ENCODE data around the gene FANCC. TPM values are rescaled to one million over a fixed set of nuclear protein-coding genes. Genes with fewer than 3 reads are reported as not detected.

The FANCC gene
- total and polyA plus RNA-seq, 2 of the 13 experiments (the other 11 are each of a cell fraction or from before 2014, with no cell fraction given): 7.4 to 8.6 TPM

GRCh38 chr9:95097279-95097678 lies 220.2 kb downstream of the FANCC start:
- Histone ChIP-seq H3K4me3 (replicated peaks in 1 of 3; ENCODE audit: insufficient read depth in 1 of 3, low read depth in 2 of 3, low read length in 3 of 3) (no peak overlapping the region), H3K27ac (ENCODE audit: extremely low read length, insufficient read depth, low read length) (no peak overlapping the region), H3K9ac (ENCODE audit: insufficient read depth, low read depth, low read length) (no peak overlapping the region), H3K4me1 (ENCODE audit: insufficient read depth, low read length) (no peaks in the 10 kb centered on the region), H4K20me1 (ENCODE audit: insufficient read depth, low read length) (0 out of 2 replicates have a peak, but pooled peaks cover 3% of the 10 kb centered on the region), H3K4me2 (ENCODE audit: low read depth, low read length) (no peak overlapping the region), H3K36me3 (replicated peaks in 1 of 2; ENCODE audit: control insufficient read depth in 1 of 2, insufficient read depth in 2 of 2, low read length in 2 of 2) (peaks cover 5 to 17% of the 10 kb centered on the region in 2 experiments; a peak in 4 of 5 replicates), H3K79me2 (ENCODE audit: insufficient read depth, low read length) (no peaks in the 10 kb centered on the region), H3K9me3 (ENCODE audit: low read length) (no peaks in the 10 kb centered on the region), H2AFZ (ENCODE audit: low read length) (no peak overlapping the region), H3K27me3 (ENCODE audit: control insufficient read depth in 1 of 2, insufficient read depth in 2 of 2, low read length in 2 of 2) (no peaks in the 10 kb centered on the region)
- TF ChIP-seq ZNF33B (CRISPR knock-in tag; IDR thresholded peaks at IDR 0.05): no peak
- TF ChIP-seq MED1 (CRISPR knock-in tag; IDR thresholded peaks at IDR 0.05): no peak
- TF ChIP-seq, protein P1, sequence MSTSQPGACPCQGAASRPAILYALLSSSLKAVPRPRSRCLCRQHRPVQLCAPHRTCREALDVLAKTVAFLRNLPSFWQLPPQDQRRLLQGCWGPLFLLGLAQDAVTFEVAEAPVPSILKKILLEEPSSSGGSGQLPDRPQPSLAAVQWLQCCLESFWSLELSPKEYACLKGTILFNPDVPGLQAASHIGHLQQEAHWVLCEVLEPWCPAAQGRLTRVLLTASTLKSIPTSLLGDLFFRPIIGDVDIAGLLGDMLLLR (CRISPR knock-in tag; IDR thresholded peaks at IDR 0.05): no peak
- no peak for TF ChIP-seq PHF5A (CRISPR knock-in tag; IDR thresholded peaks at IDR 0.05; ENCODE audit: low read depth, unreplicated experiment)
- ChIA-PET POLR2A (no interaction called here), CTCF (ENCODE audit: low intra/inter-chr PET ratio, low total read pairs) (no interaction called here)
- BruUV-seq (replicated peaks): no TSS peak
- intact Hi-C loops (cut with micrococcal nuclease; ENCODE audit: unreplicated experiment): no loop called here
- DNase-seq (ENCODE audit: low spot score) (no peak), FAIRE-seq (no peak), ATAC-seq (no peak)
- in situ Hi-C loops (cut with HindIII; ENCODE audit: extremely low pct_ligation_motif_present, low pct_unique_long_range_greater_than_20kb): no loop called here
- 95% methylated on average over 5 of the region's 7 CpGs for WGBS (ENCODE audit: low lambda C conversion rate)

DNA sequence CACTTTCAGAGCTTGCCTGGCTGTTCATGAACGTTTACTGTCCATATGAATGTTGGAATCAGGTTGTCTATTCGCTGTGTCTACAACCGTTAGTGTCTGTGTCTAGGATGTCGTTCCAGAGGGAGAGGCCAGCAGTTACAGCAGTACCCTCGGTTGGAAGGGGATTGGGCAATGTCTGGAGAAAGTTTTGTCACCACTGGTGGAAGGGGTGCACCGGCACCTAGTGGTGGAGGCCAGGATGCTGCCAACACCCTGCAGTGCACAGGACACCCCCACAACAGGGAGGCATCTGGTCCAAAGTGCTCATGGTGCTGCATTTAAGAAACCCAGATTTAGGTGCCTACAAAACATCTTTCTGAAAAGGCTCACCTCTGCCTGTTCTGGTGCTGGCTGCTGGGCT lies 220.7 kb downstream of the FANCC start:
- CTCF ChIA-PET (ENCODE audit: low intra/inter-chr PET ratio, low total read pairs): no interaction called here
- peaks cover 5 to 13% of the 10 kb centered on the region in 2 experiments; a peak in 4 of 5 replicates for H3K36me3 ChIP-seq (replicated peaks in 1 of 2; ENCODE audit: control insufficient read depth in 1 of 2, insufficient read depth in 2 of 2, low read length in 2 of 2)
- WGBS (ENCODE audit: low lambda C conversion rate): 59% methylated on average over 6 of the region's 6 CpGs
- H3K79me2 ChIP-seq (ENCODE audit: insufficient read depth, low read length): no peaks in the 10 kb centered on the region
- FAIRE-seq: peak; percentile 8
- H2AFZ ChIP-seq (ENCODE audit: low read length): no peak overlapping the region
- DNase-seq (ENCODE audit: low spot score): peak; percentile 33
- no peak overlapping the region for H3K9ac ChIP-seq (ENCODE audit: insufficient read depth, low read depth, low read length)
- H3K27me3 ChIP-seq (ENCODE audit: control insufficient read depth in 1 of 2, insufficient read depth in 2 of 2, low read length in 2 of 2): no peaks in the 10 kb centered on the region
- H3K27ac ChIP-seq (ENCODE audit: extremely low read length, insufficient read depth, low read length): no peak overlapping the region
- intact Hi-C loops (cut with micrococcal nuclease; ENCODE audit: unreplicated experiment) (no loop called here), in situ Hi-C loops (cut with HindIII; ENCODE audit: extremely low pct_ligation_motif_present, low pct_unique_long_range_greater_than_20kb) (no loop called here)
- 0 out of 2 replicates have a peak, but pooled peaks cover 3% of the 10 kb centered on the region for H4K20me1 ChIP-seq (ENCODE audit: insufficient read depth, low read length)
- no TSS peak for BruUV-seq (replicated peaks)
- H3K4me3 ChIP-seq (replicated peaks in 1 of 3; ENCODE audit: insufficient read depth in 1 of 3, low read depth in 2 of 3, low read length in 3 of 3): no peak overlapping the region
- POLR2A ChIA-PET: no interaction called here
- H3K9me3 ChIP-seq (ENCODE audit: low read length): no peaks in the 10 kb centered on the region
- no peak overlapping the region for H3K4me2 ChIP-seq (ENCODE audit: low read depth, low read length)
- TF ChIP-seq NFKB2 (CRISPR knock-in tag; IDR thresholded peaks at IDR 0.05; ENCODE audit: borderline replicate concordance) (0 out of 2 replicates have a peak, but pooled peaks have one; percentile 2), TBX2 (CRISPR knock-in tag; IDR thresholded peaks at IDR 0.05; ENCODE audit: borderline replicate concordance) (no peak), ATF1 (CRISPR knock-in tag; IDR thresholded peaks at IDR 0.05) (no peak), ATF7-NPFF (CRISPR knock-in tag; IDR thresholded peaks at IDR 0.05; ENCODE audit: low read depth) (no peak), CEBPB (IDR thresholded peaks at IDR 0.05; ENCODE audit: borderline replicate concordance, low read depth, low read length) (peak; percentile 84), GABPB1 (CRISPR knock-in tag; IDR thresholded peaks at IDR 0.05) (no peak), STAG1 (CRISPR knock-in tag; IDR thresholded peaks at IDR 0.05) (peak; percentile 64), CEBPG (CRISPR knock-in tag; IDR thresholded peaks at IDR 0.05) (peak; percentile 88), ZNF607 (CRISPR knock-in tag; IDR thresholded peaks at IDR 0.05; ENCODE audit: borderline replicate concordance) (no peak), MYNN (CRISPR knock-in tag; IDR thresholded peaks at IDR 0.05; ENCODE audit: low read depth) (no peak), RAD21 (CRISPR knock-in tag; IDR thresholded peaks at IDR 0.05) (0 out of 2 replicates have a peak, but pooled peaks have one; percentile 29), SMC3 (IDR thresholded peaks at IDR 0.05; ENCODE audit: low read length) (peak; percentile 24)
- TF ChIP-seq, protein P2, sequence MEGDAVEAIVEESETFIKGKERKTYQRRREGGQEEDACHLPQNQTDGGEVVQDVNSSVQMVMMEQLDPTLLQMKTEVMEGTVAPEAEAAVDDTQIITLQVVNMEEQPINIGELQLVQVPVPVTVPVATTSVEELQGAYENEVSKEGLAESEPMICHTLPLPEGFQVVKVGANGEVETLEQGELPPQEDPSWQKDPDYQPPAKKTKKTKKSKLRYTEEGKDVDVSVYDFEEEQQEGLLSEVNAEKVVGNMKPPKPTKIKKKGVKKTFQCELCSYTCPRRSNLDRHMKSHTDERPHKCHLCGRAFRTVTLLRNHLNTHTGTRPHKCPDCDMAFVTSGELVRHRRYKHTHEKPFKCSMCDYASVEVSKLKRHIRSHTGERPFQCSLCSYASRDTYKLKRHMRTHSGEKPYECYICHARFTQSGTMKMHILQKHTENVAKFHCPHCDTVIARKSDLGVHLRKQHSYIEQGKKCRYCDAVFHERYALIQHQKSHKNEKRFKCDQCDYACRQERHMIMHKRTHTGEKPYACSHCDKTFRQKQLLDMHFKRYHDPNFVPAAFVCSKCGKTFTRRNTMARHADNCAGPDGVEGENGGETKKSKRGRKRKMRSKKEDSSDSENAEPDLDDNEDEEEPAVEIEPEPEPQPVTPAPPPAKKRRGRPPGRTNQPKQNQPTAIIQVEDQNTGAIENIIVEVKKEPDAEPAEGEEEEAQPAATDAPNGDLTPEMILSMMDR (CRISPR knock-in tag; IDR thresholded peaks at IDR 0.05): peak; percentile 42
- TF ChIP-seq, protein P3, sequence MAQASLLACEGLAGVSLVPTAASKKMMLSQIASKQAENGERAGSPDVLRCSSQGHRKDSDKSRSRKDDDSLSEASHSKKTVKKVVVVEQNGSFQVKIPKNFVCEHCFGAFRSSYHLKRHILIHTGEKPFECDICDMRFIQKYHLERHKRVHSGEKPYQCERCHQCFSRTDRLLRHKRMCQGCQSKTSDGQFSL (CRISPR knock-in tag; IDR thresholded peaks at IDR 0.05): 0 out of 2 replicates have a peak, but pooled peaks have one; percentile 48
- H3K4me1 ChIP-seq (ENCODE audit: insufficient read depth, low read length): peaks cover 2% of the 10 kb centered on the region; the same call in 1 of the 2 replicates
- ATAC-seq: peak; percentile 54
